GM19351 (cell line): ENCODE results near the gene TMTC2.
"Not testable (repeated sequence)": the region's sequence is repeated elsewhere in the genome, so short reads cannot be mapped to it uniquely, and the experiment has no call there.

Experiments
- ATAC-seq: cut with Tn5 transposase; IDR thresholded peaks from one replicate; pipeline ENCODE4 v1.9.1; 2021; ENCODE audit warnings: mild to moderate bottlenecking, moderate library complexity; ENCODE audit not compliant: unreplicated experiment

TMTC2 gene

DNA sequence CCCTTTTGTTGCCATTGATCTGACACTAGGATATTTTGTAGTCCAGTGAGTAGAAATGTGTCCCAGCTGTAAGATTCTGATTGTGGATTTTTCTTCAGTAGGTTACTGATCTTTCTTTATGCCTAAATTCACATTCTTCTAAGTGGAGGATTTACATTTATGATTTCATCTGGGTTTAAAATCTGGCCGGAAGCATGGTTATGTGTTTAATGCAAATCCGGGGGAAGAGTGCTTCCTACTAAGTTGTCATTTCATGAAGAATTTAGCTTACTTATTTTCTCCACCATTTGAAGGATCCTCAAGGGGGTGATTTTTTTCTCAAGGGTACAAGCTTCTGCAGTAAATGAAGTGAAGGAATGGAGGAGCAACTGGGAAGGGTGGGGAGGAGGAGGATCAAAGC is 96.7 kb downstream of the TMTC2 start:
- ATAC-seq: no peak

DNA sequence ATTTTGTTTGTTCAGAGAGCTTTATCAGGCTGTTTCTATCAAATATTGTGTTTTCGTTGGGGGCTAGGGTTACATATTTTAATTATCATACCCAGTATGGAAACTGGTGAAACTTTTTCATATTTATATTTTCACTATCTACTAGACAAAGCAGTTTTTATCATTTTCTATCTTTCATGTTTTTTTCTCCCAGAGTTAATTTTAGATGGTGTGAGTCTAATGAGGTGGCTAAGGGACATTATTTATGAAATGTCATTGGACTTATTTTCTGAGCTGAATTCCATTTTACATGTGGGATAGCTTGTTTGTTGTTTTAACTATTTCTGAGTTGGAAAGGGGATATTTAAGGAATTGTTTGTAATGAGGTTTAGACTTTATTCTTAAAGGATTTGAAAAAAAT is 100.3 kb downstream of the TMTC2 start:
- ATAC-seq: no peak

DNA sequence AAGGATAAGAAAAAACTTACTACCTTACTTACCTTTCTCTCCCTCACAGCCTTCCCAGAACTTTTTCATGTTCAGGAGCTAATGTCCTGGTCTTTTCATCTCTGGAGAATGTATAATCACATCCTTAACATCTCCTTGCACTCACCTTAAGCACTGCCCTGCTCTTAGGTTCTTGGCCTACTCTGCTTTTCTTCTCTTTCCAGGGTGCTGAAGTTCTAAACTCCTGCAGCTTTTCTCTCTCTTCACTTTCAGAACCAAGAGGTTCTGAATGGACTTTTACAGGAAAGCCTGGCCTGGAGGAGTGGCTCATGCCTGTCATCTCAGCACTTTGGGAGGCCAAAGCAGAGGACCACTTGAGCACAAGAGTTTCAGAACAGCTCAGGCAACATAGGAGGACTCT is 101.9 kb downstream of the TMTC2 start:
- ATAC-seq: no peak

DNA sequence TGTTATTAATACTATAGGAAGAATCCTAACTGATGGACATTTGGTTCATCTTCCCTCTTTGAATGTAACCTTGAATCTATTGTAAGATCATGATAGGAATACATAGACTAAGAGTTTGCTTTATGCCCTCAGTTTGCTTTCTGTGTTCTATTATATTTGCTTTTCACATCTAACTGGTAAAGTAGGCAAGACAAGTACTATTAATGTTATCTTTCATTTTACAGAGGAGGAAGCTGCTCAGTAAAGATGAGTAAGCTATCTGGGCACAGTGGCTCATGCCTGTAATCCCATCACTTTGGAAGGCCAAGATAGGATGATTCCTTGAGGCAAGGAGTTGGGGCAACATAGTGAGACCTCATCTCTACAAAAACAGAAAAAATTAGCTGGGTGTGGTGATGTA is 103.0 kb downstream of the TMTC2 start:
- ATAC-seq: no peak

DNA sequence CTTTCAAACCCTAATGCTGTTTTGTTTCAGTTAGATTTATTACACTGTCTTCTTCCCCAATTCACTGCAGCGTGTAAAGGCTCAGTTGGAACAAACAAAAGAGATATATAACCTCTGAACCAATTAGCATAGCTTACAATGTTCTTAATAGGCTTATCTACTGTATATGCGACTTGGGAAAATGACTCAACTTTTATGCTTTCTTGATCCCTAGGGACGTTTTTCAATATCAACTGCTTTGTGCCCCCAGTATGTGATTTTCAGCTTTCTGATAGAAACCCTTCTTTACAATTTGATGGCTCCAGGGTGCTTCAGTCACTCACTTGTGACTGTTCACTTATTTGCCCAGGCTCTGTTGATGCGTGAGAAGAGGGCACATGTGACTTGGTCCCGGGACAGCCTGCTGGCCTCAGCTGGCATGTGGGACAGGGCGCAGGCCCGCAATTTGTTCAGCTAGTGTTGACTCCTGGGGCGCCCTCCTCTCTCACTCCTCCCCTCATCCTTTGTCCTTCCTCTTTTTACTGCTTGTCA is 107.1 kb downstream of the TMTC2 start:
- ATAC-seq: no peak

DNA sequence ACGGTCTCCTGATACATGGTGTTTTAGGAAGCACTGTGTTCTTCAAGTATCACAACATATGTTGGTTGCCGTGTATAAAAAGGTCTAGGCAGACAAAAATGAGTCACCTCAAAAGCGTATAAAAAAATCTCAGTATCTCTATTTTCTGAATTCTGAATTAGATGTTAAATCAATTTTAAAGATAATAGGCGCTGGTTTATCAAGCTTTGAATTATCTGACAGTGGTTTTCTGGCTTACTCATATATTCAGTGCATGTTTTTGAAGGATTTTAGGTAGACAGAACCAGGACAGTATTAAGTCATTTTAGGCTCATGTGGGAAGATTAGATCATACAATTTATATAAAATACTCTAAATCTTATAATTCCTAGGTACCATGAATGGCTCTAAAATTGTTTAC is 110.8 kb downstream of the TMTC2 start:
- ATAC-seq: no peak

DNA sequence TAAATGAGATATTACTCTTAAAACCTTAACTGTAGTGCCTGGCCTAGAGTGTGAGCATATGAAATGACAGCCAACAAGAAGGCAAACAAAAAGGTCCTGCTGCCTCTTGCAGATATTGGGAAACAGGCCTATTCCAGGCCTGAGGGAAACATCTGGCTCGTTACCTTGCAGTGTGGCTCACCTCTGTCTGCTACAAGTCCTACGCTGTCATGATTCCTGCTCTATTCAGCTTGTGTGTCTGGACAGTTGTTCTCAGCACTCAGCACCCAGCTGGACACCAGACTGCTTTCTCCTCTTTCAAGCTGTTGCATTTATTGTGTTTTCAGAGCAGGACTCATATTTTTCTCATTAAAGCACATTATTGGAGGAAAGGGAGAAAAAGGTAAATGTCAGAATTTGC is 113.5 kb downstream of the TMTC2 start:
- no peak for ATAC-seq

DNA sequence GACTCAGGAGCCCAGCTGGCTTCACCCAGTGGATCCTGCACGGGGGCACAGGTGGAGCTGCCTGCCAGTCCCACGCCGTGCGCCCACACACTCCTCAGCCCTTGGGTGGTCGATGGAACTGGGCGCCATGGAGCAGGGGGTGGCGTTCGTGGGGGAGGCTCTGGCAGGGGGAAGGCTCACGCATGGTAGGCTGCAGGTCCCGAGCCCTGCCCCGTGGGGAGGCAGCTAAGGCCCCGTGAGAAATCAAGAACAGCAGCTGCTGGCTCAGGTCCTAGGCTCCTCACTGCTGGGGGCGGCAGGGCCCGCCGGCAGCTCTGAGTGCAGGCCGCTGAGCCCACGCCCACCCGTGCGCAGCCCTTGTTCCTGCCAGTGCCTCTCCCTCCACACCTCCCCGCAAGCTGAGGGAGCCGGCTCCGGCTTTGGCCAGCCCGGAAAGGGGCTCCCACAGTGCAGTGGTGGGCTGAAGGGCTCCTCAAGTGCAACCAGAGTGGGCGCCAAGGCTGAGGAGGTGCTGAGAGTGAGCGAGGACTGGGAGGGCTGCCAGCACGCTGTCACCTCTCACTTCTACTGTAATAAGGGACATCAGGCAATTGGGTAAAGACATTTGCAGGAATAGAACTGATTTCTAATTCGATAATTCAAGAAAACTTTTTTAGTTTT is 115.4 kb downstream of the TMTC2 start:
- ATAC-seq: no peak

DNA sequence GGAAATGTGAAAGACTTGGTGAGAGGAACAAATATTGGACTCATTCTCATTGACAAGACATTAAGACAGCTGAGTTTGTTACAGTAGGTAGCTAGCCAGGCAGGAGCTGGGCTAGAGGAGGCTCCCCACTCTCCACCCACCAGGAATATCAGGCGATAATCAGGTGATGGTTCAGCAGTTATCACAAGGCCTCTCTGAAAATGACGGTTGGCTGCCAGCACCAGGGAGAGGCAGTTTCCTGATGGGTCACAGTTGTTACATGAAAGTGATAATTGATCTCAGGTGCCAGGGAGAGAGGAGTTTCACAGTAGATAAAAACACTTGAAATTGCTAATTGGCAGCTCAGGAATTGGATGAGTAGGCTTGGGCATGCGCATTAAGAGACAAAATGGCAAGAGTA is 116.5 kb downstream of the TMTC2 start:
- ATAC-seq: no peak

DNA sequence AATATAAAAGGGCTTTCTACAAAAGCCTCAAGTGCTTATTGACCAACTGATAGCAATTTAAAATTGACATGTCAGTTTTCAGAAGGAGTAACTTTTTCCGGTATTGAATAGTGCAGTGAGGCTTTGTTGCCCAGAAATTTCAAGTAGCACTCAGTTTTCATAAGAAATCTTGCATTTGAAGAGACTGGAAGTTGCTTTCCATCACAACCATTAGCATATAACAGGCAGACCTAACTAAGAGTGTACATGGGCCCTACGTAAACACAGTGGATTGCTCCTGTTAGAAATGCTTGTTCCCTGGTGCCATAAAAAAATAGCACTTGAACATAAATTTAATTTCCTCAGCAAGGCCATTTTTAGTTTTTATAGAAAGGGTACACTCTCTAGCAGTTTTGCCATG is 117.9 kb downstream of the TMTC2 start:
- no peak for ATAC-seq

DNA sequence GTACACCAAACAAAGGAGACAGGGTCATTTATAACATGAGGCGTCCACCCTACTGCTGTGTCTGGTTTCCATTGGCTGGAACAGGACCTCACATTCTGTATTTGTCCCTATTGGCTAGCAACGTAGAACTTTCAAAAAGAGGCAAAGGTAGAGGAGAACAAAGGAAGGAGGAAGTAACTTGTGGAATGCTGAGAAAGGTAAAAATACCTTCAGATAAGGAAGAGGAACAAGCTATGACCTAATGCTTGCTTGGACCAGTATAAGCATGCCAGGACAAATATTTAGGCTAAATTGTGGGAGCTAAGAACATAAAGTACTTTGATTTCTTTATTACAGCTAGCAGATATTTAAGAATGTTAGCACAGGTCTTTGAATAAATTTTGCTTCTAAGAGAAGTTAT is 118.3 kb downstream of the TMTC2 start:
- not testable (repeated sequence) for ATAC-seq

DNA sequence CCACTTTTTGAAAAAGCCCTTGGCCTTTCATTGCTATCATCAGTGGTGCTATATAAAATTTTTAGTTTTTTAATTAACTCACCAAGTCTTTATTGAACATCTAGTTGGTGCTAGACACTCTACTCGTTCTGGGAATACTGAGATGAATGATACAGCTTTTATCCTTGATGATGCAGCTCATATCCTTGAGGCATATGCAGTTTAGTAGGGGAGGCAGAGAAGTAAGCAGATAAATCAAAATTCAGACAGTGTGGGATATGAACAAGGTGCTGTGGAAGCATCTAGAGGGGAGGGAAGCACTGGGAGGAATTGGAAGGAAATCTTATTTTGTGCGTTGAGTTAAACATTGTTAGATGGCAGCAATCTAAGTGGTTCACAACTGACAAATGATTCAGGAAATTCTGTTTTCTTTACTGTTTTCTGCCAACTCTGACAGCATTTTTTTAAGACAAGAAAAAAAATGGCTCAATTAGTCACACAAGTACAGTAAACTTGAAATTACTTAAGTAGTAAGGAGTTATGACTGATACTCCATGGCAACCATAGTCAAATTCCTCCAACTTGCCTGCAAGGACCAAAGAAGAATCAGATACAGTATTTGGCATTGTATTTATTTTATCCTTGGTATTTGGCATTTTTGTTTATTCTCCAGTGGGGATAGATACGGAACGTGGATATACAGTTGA is 119.2 kb downstream of the TMTC2 start:
- no peak for ATAC-seq

DNA sequence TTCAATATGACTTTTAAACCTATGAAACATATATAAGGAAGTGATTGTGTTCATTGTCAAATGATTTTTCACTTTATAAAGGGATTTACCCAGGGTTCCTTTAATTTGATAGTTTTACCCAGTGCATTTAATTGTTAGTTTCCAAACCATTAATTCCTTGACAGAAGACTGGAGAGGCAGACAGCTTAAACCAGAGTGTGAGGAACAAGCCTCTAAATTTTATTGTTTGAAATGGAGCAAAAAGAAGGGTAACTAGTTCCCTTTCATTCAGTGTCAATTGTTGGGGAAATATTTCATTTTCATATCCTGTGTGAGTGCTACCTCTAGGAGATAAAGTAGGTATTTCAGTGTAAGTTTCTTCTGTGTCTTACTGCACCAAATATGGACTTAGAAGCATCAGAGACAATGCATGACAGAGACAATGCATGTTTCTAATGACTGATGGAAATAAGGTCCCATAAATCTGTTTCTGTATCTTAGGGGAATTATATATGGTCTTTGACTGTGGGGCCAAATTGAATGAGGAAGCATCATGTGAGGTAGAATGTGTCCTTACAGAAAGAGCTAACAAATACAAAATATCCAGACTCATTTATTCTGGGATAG is 120.5 kb downstream of the TMTC2 start:
- ATAC-seq: no peak

DNA sequence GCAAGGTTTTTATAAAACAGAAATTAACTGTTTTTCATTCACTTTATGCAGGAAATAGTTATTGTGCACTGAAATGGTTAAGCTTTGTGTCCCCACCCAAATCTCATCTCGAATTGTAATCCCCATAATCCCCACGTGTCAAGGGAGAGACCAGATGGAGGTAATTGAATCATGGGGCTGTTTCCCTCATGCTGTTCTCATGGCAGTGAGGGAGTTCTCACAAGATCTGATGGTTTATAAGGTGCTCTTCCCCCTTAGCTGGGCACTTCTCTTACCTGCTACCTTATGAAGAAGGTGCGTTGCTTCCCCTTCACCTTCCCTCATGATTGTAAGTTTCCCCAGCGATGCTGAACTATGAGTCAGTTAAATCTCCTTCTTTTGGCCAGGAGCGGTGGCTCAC is 123.9 kb downstream of the TMTC2 start:
- ATAC-seq: no peak

DNA sequence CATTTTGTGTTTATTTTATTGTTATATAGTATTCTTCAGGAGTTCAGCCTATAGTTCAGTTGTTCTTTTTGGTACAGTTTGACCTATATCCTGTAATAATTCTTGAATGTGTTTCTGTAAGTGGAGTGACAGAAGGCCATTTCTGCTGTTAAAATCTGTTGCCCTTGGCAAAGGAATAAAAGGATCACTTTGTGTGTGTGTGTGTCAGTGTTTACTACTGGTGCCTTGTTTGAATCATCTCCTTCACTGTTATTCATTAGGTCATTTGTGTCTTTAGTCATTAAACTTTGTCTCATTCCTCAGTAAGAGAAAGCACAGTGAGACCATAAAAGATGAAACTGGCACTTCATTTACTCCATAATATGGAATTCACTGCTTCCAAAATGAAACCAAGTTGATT is 130.7 kb downstream of the TMTC2 start:
- ATAC-seq: no peak

DNA sequence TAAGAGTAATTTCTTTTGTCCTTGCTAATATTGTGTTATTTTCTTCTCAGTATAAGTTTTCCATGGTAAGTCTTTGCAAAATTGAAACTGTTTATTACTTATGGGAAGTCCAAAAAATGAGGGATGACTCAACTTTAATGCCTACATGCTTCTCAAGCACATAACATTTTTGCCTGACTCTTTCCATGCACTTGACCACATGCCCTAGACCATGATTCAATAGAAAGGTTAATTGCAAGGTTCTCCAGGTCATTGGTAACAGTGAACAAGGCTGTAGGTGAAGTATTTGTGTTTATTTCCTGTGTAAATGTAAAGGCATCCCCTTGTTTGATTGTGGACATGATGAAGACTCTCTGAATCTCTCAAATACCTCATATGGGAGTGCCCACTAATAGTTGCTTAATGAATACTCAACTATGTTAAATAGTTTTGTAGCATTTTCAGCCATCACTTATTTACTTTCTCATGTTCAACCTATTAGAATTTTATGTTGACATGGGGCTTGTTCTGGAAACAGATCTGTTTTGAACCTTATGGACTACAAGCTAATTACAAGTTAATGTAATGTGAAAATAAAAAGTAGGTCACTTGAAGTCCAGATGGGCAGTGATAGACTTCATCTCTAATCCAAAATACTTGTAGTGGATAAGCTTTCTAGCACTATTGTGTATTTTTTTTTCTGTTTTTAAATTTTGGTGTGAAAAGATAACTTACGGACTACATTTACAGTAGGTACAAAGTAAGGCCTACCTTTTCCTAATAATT is 131.7 kb downstream of the TMTC2 start:
- ATAC-seq: no peak

DNA sequence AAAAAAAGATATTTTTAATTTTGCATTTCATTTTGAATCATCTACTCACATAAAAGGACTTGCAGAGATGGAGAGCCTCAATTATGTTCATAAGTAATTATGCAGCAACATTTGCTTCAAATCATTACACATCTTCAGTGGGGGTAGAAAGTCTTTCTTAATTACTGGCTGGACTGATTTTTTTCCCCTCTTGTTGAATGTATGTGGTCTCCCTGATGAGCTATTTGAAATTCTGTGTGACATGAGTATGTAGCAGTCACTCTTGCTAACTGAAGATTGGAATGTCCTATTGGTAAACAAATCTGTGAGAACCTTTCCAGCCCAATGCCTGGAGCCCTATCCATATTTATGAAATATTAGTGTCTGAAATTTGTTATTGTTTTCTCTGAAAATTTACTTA is 139.8 kb downstream of the TMTC2 start:
- ATAC-seq: no peak

DNA sequence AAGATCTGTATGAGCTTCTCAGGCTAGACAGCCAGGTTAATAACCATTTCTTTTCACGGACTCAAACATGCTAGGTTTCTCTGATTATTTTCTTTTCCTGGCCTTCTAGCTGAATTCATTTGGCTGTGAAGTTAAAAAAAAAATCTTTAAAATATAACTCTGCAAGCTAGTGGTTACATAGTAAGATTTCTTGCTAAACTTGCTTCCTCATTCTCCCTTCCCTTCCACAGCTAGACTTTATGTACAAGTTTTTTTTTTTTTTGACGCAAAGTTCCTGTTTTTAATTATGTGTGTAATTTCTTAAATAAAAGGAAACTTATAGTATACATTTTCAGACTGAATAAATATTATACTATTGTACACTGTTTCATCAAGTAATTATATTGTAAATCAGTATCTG is 145.4 kb downstream of the TMTC2 start:
- no peak for ATAC-seq

DNA sequence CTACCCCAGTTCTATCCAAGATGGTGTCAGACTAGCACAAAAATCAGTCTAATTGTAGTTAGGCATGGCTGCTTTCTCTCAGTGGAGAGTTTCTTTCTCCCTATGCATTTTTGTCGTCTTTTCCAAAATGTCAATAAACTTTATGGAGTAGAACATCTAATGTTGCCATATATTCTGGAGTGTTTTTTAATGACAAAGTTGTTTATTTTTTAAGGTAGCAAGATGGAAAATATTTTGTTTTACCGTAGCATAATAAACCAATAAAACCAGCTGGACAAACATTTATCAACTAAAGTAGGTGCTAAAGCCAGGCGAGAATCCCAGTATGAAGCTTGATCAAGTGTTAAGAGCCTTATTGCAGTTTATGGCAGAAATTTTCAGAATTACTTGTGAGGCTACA is 146.3 kb downstream of the TMTC2 start:
- no peak for ATAC-seq

DNA sequence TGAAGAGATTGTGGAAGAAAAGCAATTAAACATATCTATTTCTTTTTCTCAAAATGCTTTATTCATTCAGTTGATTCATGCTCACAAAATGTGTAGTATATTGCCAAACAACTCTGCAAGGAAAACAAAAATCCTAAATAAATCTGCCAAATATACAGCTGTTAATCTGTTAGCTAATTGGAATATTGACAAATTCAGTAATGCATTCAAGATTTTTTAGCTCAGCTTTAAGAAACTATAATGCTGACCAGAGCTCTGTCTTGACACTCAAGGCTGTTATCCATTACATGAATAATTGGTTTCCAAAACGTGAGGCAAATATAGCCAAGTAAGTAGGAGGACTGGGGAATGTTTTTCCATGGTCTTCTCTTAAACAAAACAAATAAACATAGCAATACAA is 146.8 kb downstream of the TMTC2 start:
- ATAC-seq: no peak

DNA sequence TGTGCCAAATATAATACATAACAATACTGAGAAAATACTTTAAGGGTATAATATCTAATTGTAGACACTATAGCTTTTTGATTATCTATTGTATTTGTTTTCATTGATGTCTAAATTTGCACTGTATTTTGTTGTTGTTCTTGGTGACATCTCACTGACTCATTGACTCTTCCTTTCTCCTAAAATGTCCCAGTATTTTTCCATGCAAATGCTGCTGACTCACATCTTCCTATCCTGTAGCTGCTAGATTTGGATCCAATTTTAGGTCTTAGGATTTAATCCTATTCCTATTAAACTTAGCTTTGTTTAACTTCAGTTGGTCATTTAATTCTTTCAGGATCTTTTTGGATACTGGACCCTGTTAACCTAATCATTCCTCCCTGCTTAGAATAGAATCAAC is 148.5 kb downstream of the TMTC2 start:
- no peak for ATAC-seq

DNA sequence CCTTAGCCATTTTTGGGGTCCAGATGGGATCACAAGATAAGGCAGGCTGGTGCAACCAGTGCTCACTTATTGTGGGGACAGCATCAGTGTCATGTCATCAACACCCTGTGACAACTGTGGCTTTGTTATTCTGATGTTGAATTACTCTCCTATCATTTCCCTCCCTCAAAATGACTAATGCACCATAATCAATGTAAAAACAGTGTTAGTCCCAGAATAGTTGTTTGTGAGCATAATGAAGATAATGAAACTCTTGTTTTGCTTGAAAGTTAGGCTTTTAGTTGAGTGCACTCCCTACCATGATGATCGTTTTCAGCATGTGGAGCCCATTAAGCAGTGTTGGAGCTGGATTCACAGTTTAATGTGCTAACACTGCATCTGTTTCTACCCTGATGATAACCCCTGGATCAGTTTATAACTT is 151.4 kb downstream of the TMTC2 start:
- no peak for ATAC-seq
